Activated CD8-positive, alpha-beta memory T cell treated with anti-CD3 and anti-CD28 coated beads, Interleukin-2, amount 50 U/mL, for 24 hours (primary cell): ENCODE measurements around the gene ADORA3.
A peak's percentile ranks its signal among the peaks of the same experiment; 100 is the strongest.

ENCODE experiments used
- DNase-seq: peaks from one replicate; pipeline ENCODE4 v3.0.0-alpha.2; 2020; ENCODE audit errors: extremely low read depth

Gene ADORA3

GRCh38 chr1:111474521-111474920 lies 28.9 kb downstream of the ADORA3 start:
- no peak for DNase-seq

- no peak for DNase-seq
Measured at GRCh38 chr1:111474106-111474505, 29.3 kb downstream of the ADORA3 start.

DNA sequence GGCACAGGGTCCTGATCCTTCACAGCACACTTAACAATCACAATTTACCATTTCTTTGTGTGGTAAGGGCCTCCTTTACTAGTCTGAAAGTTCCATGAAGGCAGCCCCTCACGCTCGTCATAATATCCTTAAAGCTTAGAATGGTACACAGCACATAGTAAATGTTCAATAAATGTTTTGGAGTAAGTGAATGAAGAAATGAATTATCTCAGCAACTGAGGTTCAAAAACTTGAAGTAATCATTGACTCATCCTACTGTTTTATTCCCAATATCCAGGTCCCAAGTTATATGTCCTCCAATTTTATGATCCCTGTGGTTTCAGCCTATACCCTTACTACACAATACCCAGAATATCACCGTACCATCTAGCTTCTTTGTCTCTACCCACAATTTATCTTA lies 31.9 kb downstream of the ADORA3 start:
- no peak for DNase-seq

GRCh38 chr1:111471012-111471411 lies 32.4 kb downstream of the ADORA3 start:
- peak; percentile 36 for DNase-seq

DNA sequence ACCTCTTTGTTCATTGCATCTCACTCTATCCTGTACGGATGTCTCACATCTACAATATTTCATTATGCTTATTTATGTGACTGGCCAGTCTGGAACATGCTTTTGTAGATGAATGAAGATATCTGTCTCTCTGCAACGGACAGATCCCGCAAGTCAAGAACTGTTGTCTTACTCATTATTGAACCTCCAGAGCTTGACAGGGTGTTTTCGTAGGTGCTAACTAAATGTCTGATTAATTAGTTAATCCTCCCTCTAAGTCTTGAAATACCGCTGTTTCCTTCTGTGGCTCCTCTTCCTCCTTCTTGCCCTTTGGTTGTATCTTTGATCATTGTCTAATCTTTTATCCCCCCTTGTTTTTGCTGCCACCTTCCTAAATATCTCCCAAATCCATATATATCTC lies 32.8 kb downstream of the ADORA3 start:
- DNase-seq = no peak

GRCh38 chr1:111469539-111469938 lies 33.9 kb downstream of the ADORA3 start:
- no peak for DNase-seq

DNA sequence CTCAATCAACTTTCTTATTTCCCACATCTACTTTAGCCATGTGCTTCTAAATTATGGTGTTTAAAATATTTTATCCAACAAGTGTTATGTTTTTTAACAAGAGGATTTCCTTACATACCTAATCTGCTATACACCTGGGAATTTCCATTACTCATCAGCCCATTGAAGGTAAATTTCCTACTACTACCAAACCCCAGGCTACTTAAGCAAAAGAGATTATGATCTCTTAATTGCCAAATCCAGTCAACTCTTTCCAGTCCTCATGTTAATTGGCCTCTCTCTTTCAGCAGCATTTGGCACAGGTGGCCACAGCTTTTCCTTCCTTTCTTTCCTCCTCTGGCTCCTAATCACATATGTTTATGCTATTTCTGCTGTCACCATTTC lies 34.7 kb downstream of the ADORA3 start:
- no peak for DNase-seq

- DNase-seq = no peak
Measured at GRCh38 chr1:111467865-111468716, 35.3 kb downstream of the ADORA3 start.

DNA sequence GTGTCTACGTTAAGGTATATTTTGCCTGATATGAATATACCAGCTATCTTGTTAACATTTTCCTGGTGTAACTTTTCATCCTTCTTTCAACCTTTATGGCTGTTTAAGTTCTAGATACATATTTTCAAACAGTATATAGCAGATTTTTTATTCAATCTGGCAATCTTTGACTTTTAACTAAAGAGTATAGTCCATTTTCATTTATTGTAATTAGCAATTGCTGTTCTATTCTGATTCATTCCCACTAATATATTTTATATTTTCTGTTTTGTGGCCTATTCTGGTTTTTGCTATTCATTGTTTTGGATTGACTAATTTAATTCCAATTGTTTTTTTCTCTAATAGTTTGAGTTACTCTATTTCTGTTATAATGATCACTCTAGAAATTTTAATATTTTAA lies 37.0 kb downstream of the ADORA3 start:
- DNase-seq = no peak

DNA sequence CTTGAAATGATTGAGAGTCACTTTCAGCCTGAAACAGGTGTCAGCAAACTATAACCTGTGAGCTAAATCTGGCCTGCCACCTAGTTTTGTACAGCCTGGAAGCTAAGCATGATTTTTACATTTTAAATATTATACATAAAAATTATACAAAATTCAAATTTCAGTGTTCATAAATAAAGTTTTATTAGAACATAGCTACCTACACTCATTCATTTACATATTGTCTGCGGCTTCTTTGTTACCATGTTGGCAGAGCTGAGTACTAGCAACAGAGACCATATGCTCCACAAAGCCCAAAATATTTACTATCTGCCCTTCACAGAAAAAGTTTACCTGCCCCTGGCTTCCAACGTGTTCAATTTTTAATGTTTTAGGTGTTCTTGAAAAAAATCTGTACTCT lies 37.7 kb downstream of the ADORA3 start:
- DNase-seq = no peak

DNA sequence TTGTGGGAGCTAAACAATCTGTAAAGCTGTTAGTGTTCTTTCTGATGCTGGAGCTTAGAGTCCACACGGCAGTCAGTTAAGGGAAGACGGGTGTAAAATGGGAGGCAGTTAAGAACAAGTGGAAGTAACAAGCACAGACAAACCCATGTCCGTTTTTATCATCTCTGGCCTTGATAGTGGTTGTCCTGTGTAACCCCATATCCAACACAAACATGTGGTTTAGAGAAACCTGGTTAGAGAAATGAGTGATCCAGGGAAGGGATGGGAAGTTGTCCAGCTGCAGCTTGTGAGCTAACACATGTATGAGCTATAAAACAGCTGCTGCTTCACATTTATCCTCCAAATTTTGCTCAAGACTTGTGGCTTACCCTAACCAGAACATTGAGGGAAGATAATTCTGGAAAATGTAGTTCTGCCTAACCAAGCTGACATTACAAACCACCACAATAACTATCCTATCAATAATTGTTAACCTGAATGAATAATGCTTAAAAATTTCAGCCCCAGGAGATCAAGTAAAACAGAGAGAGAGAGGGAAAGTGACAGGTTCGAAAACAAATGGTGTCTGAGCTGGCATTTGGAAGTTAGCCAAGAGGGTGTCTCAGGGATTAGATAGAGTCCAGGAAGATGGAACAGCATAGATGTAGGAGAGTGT lies 40.3 kb downstream of the ADORA3 start:
- DNase-seq = no peak

- no peak for DNase-seq
Measured at GRCh38 chr1:111462370-111463028, 40.9 kb downstream of the ADORA3 start.

DNA sequence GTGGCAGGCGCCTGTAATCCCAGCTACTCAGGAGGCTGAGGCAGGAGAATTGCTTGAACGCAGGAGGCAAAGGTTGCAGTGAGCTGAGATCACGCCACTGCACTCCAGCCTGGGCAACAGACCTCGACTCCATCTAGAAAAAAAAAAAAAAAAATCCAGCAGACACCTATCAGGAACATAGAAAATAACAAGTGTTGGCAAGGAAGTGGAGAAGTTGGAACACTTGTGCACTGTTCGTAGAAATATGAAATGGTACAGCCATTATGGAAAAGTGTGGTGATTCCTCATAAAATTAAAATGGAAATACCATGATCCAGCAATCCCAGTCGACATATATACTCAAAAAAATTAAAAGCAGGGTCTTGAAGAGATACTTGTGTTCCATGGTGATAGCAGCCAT lies 41.7 kb downstream of the ADORA3 start:
- DNase-seq = no peak

- no peak for DNase-seq
Measured at GRCh38 chr1:111455642-111456031, 47.8 kb downstream of the ADORA3 start.

- DNase-seq = no peak
Measured at GRCh38 chr1:111454859-111455641, 48.4 kb downstream of the ADORA3 start.

DNA sequence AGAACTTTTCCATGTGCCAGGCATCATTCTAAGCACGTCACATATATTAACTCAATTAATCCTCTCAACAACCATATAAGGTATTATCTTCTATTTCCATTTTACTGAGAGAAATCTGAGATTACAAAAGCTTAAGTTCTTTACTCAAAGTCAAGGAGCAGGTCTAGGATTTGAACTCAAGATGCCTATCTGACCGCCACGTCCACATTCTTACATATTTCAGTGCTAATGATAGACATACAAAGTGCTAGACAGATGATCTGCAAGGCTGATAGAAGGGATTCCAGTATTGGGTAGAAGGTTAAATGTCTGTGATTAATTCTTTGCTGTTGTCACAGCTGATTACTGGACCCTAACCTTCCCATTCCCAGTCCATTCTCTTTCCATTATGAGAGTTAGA lies 49.7 kb downstream of the ADORA3 start:
- no peak for DNase-seq

- no peak for DNase-seq
Measured at GRCh38 chr1:111452581-111452980, 50.9 kb downstream of the ADORA3 start.

- DNase-seq = no peak
Measured at GRCh38 chr1:111450185-111450584, 53.2 kb downstream of the ADORA3 start.

DNA sequence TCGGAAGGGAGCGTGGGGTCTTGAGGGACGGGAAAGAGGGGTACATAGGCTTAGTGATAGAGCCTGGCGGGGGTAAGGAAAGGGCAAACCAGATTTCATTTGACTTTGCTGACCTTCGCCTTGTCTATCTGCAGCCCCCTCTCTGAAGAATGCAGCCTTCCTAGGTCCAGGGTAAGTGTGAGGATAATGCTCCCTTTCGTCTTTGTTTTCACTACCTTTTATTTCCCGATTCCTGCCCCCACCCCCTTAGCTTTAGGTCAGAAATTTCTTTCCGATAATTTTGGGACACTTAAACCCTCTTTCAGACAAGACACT lies 53.8 kb downstream of the ADORA3 start:
- no peak for DNase-seq
